Stimulated activated naive CD8-positive, alpha-beta T cell treated with anti-CD3 and anti-CD28 coated beads, Interleukin-15, amount 100 ng/mL, for 72 hours (primary cell): ENCODE data around the gene MEGF6.

Source experiments
- ATAC-seq: fragments of 150-1000 bp; cut with Tn5 transposase; 2 replicates; pipeline ENCODE4 v1.10.0; 2021; ENCODE audit warnings: mild to moderate bottlenecking, moderate library complexity
- DNase-seq, 2 donors: peaks; one replicate each; pipeline ENCODE4 v3.0.0; 2021 to 2022
- H3K27ac Mint-ChIP-seq, 2 donors: one replicate each; pipeline ENCODE4 v1.8.0; 2022; ENCODE audit warnings: mild to moderate bottlenecking in 2 of 2, mixed read lengths in 2 of 2, moderate library complexity in 2 of 2
- H3K27me3 Mint-ChIP-seq: one replicate; pipeline ENCODE4 v1.8.0; 2022; ENCODE audit warnings: mixed read lengths
- H3K4me1 Mint-ChIP-seq: one replicate; pipeline ENCODE4 v1.8.0; 2022; ENCODE audit warnings: mild to moderate bottlenecking, mixed read lengths
- H3K4me3 Mint-ChIP-seq, 2 donors: one replicate each; pipeline ENCODE4 v1.8.0; 2022; ENCODE audit warnings: mild to moderate bottlenecking in 2 of 2, mixed read lengths in 2 of 2, moderate library complexity in 1 of 2
- H3K9me3 Mint-ChIP-seq, 2 donors: one replicate each; pipeline ENCODE4 v1.8.0; 2022; ENCODE audit warnings: mixed read lengths in 2 of 2

Gene MEGF6

GRCh38 chr1:3478187-3478586, 133.1 kb downstream of the MEGF6 start:
- Mint-ChIP-seq H3K27me3 (peaks cover 14% of the 10 kb centered on the region), H3K9me3 (no peaks in the 10 kb centered on the region), H3K27ac (no peak overlapping the region), H3K4me1 (no peaks in the 10 kb centered on the region), H3K4me3 (no peak overlapping the region)
- ATAC-seq = no peak
- DNase-seq = no peak

GRCh38 chr1:3477241-3477995, 133.9 kb downstream of the MEGF6 start:
- Mint-ChIP-seq H3K9me3 (no peaks in the 10 kb centered on the region), H3K27ac (no peak overlapping the region), H3K27me3 (peaks cover 14% of the 10 kb centered on the region), H3K4me1 (no peaks in the 10 kb centered on the region), H3K4me3 (no peak overlapping the region)
- DNase-seq (no peak), ATAC-seq (peak; percentile 67)

- no peaks in the 10 kb centered on the region for H3K9me3 Mint-ChIP-seq
- ATAC-seq = peak; percentile 33
Measured at GRCh38 chr1:3476666-3477065, 134.6 kb downstream of the MEGF6 start.

DNA sequence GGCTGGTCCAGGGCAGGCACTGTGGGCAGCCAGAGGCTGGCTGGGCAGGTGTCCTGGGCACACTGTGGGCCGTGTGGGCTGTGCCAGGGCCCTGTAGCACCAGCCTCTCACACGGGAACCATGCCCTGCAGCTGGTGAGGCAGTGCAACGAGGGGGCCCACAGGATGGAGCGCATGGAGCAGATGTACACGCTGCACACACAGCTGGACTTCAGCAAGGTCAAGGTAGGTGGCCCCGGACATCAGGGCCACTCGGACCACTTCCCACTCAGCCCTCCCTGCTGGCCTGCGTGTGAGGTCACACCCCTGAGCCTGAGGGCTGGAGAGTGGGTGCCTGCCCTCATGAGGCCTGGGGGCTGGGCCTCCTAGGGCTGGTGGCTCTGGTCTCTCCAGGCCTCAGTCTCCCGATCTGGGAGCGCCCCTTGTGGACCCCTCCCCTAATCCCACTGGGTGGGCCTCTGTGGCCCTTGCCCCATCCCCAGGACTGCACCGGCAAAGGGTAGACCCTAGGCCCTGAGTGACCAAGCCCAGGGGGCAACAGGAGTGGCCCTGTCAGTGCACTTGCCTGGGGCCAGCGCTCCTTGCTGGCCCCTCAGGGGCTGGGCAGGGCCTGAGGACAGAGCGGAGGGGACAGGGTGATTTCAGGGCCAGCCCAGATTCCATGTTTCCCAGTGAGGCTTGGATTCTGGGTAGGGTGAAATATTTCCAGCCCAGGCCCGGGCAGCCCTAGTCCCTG, 135.3 kb downstream of the MEGF6 start:
- no peak overlapping the region for H3K4me3 Mint-ChIP-seq
- no peak for ATAC-seq
- H3K4me1 Mint-ChIP-seq = no peaks in the 10 kb centered on the region

More at GRCh38 chr1:3476666-3477065, 134.6 kb downstream of the MEGF6 start:
- Mint-ChIP-seq H3K27ac (no peak overlapping the region), H3K27me3 (peaks cover 14% of the 10 kb centered on the region), H3K4me1 (no peaks in the 10 kb centered on the region), H3K4me3 (no peak overlapping the region)
- no peak for DNase-seq

GRCh38 chr1:3474421-3474820, 136.9 kb downstream of the MEGF6 start:
- Mint-ChIP-seq H3K4me3 (no peak overlapping the region), H3K9me3 (no peaks in the 10 kb centered on the region), H3K4me1 (no peaks in the 10 kb centered on the region), H3K27ac (no peak overlapping the region), H3K27me3 (peaks cover 14% of the 10 kb centered on the region)
- DNase-seq (no peak), ATAC-seq (no peak)

More for the DNA sequence above, 135.3 kb downstream of the MEGF6 start:
- no peak for DNase-seq
- Mint-ChIP-seq H3K27ac (no peak overlapping the region), H3K9me3 (no peaks in the 10 kb centered on the region), H3K27me3 (peaks cover 14% of the 10 kb centered on the region)

- ATAC-seq = no peak
- Mint-ChIP-seq H3K4me1 (no peaks in the 10 kb centered on the region), H3K27ac (no peak overlapping the region), H3K27me3 (peaks cover 14% of the 10 kb centered on the region), H3K4me3 (no peak overlapping the region), H3K9me3 (no peaks in the 10 kb centered on the region)
- DNase-seq = no peak
Measured at GRCh38 chr1:3474016-3474415, 137.3 kb downstream of the MEGF6 start.

- no peak for DNase-seq
- H3K27ac Mint-ChIP-seq = no peak overlapping the region
Measured at GRCh38 chr1:3473381-3473844, 137.9 kb downstream of the MEGF6 start.

GRCh38 chr1:3472906-3473305, 138.4 kb downstream of the MEGF6 start:
- Mint-ChIP-seq H3K9me3 (no peaks in the 10 kb centered on the region), H3K4me3 (no peak overlapping the region), H3K27me3 (peaks cover 11% of the 10 kb centered on the region), H3K27ac (peak overlapping the region in 1 of 2 donors; percentile 89), H3K4me1 (no peaks in the 10 kb centered on the region)
- no peak for ATAC-seq
- no peak for DNase-seq

More at GRCh38 chr1:3473381-3473844, 137.9 kb downstream of the MEGF6 start:
- Mint-ChIP-seq H3K27me3 (peaks cover 14% of the 10 kb centered on the region), H3K9me3 (no peaks in the 10 kb centered on the region), H3K4me3 (no peak overlapping the region), H3K4me1 (no peaks in the 10 kb centered on the region)
- no peak for ATAC-seq

GRCh38 chr1:3472088-3472850, 139.0 kb downstream of the MEGF6 start:
- Mint-ChIP-seq H3K4me1 (no peaks in the 10 kb centered on the region), H3K9me3 (no peaks in the 10 kb centered on the region), H3K4me3 (no peak overlapping the region), H3K27me3 (peaks cover 8% of the 10 kb centered on the region), H3K27ac (no peak overlapping the region)
- ATAC-seq (no peak), DNase-seq (no peak)

DNA sequence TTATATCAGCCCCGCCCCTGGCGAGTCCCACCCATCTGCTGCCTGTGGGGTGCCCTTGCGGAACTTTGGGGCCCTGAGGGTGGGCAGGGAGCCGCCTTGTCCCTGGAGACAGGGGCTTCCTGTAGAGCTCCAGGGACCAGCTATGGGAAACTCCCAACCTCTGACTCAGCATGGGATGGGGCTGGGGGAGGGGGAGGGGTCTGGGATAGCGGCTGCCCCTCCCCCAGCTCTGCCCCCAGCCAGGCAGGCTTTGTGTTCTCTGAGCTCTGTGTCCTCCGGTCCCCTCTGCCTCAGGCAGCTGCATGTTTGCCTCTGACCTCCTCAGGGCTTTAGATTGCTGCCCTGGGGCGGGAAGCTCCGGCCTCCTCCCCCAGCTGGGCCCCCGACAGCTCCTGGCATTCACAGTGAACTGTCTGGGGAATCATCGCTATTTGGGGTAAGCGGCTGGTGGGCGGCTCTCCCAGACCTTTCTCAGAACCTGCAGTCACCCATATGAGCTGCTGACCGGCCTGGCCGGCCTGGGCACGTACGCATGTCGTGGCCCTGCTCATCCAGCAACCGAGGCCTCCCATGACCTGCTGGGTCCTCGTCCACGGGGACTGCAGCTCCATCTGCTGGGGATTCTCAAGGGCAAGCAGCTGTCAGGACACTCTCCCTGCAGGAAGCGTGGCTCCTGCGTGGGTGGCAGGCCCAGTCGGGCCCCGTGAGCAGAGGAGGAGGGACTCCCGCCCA, 139.8 kb downstream of the MEGF6 start:
- no peaks in the 10 kb centered on the region for H3K4me1 Mint-ChIP-seq

GRCh38 chr1:3470650-3471355, 140.5 kb downstream of the MEGF6 start:
- DNase-seq = no peak
- peak; percentile 2 for ATAC-seq
- Mint-ChIP-seq H3K4me1 (peaks cover 7% of the 10 kb centered on the region), H3K27ac (no peak overlapping the region), H3K27me3 (peaks cover 8% of the 10 kb centered on the region), H3K4me3 (no peak overlapping the region), H3K9me3 (no peaks in the 10 kb centered on the region)

More for the DNA sequence above, 139.8 kb downstream of the MEGF6 start:
- Mint-ChIP-seq H3K4me3 (no peak overlapping the region), H3K9me3 (no peaks in the 10 kb centered on the region), H3K27me3 (peaks cover 8% of the 10 kb centered on the region), H3K27ac (no peak overlapping the region)
- ATAC-seq = no peak
- no peak for DNase-seq

- no peak overlapping the region for H3K27ac Mint-ChIP-seq
- H3K4me1 Mint-ChIP-seq = peaks cover 9% of the 10 kb centered on the region
- H3K4me3 Mint-ChIP-seq = no peak overlapping the region
- H3K27me3 Mint-ChIP-seq = peaks cover 8% of the 10 kb centered on the region
- no peak for DNase-seq
- ATAC-seq = peak; percentile 8
- H3K9me3 Mint-ChIP-seq = no peaks in the 10 kb centered on the region
Measured at GRCh38 chr1:3469849-3470649, 141.3 kb downstream of the MEGF6 start.

- H3K27ac Mint-ChIP-seq = no peak overlapping the region
- no peak for ATAC-seq
Measured at GRCh38 chr1:3469104-3469848, 142.0 kb downstream of the MEGF6 start.

More at GRCh38 chr1:3469104-3469848, 142.0 kb downstream of the MEGF6 start:
- Mint-ChIP-seq H3K4me1 (peaks cover 9% of the 10 kb centered on the region), H3K9me3 (no peaks in the 10 kb centered on the region), H3K4me3 (no peak overlapping the region), H3K27me3 (peaks cover 8% of the 10 kb centered on the region)
- DNase-seq = no peak
